Ishikawa (cell line): Measurements from ENCODE around the gene TNK2.

Experiments used
- CEBPB ChIP-seq: IDR thresholded peaks from 2 replicates; pipeline ENCODE4 v1.6.1; 2012
- CREB1 ChIP-seq: IDR thresholded peaks from 2 replicates; pipeline ENCODE4 v1.6.1; 2012; ENCODE audit warnings: low read depth
- EGR1 ChIP-seq: IDR thresholded peaks from 2 replicates; pipeline ENCODE4 v1.6.1; 2012
- EP300 ChIP-seq: IDR thresholded peaks from 2 replicates; pipeline ENCODE4 v1.6.1; 2012; ENCODE audit warnings: borderline replicate concordance
- FOXM1 ChIP-seq: IDR thresholded peaks from 2 replicates; pipeline ENCODE4 v1.6.1; 2012; ENCODE audit warnings: low read depth, borderline replicate concordance
- NFIC ChIP-seq: IDR thresholded peaks from 2 replicates; pipeline ENCODE4 v1.6.1; 2012
- RAD21 ChIP-seq: IDR thresholded peaks from 2 replicates; pipeline ENCODE4 v1.6.1; 2012; ENCODE audit warnings: low read depth
- REST ChIP-seq: IDR thresholded peaks from 2 replicates; pipeline ENCODE4 v1.6.1; 2012; ENCODE audit warnings: low read depth, mild to moderate bottlenecking
- TAF1 ChIP-seq: IDR thresholded peaks from 2 replicates; pipeline ENCODE4 v1.6.1; 2012; ENCODE audit warnings: low read depth, mild to moderate bottlenecking
- TCF12 ChIP-seq: IDR thresholded peaks from 2 replicates; pipeline ENCODE4 v1.6.1; 2012; ENCODE audit warnings: low read depth
- TEAD4 ChIP-seq: IDR thresholded peaks from 2 replicates; pipeline ENCODE4 v1.6.1; 2012
- YY1 ChIP-seq: IDR thresholded peaks from 2 replicates; pipeline ENCODE4 v1.6.1; 2012; ENCODE audit warnings: low read depth
- ZBTB7A ChIP-seq: IDR thresholded peaks from 2 replicates; pipeline ENCODE4 v1.6.1; 2012; ENCODE audit warnings: low read depth
- TF ChIP-seq, protein P1 (sequence below): IDR thresholded peaks from 2 replicates; pipeline ENCODE4 v1.6.1; 2012
- TF ChIP-seq, protein P2 (sequence below): IDR thresholded peaks from 2 replicates; pipeline ENCODE4 v1.6.1; 2012

The TNK2 gene

DNA sequence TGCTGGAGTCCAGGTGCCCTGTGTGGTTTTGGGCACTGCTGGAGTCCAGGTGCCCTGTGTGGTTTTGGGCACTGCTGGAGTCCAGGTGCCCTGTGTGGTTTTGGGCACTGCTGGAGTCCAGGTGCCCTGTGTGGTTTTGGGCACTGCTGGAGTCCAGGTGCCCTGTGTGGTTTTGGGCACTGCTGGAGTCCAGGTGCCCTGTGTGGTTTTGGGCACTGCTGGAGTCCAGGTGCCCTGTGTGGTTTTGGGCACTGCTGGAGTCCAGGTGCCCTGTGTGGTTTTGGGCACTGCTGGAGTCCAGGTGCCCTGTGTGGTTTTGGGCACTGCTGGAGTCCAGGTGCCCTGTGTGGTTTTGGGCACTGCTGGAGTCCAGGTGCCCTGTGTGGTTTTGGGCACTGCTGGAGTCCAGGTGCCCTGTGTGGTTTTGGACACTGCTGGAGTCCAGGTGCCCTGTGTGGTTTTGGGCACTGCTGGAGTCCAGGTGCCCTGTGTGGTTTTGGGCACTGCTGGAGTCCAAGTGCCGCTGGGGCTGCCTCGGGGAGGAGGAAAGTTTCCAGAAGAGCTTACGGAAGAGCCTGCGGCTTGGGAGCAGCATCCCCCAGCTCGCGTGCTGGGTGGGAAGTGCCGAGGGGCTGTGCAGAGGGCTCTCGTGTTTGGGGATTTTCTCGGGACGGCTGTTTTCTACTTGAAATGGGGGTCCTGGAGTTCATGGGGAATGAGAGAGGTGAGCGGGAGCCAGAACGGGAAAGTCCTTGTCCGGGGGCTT lies 83.7 kb downstream of the TNK2 start:
- TF ChIP-seq TCF12, result peak; percentile 91
- TF ChIP-seq EP300, result peak; percentile 7; the same call in 1 of the 2 replicates
- TF ChIP-seq ZBTB7A, result 0 out of 2 replicates have a peak, but pooled peaks have one; percentile 19

DNA sequence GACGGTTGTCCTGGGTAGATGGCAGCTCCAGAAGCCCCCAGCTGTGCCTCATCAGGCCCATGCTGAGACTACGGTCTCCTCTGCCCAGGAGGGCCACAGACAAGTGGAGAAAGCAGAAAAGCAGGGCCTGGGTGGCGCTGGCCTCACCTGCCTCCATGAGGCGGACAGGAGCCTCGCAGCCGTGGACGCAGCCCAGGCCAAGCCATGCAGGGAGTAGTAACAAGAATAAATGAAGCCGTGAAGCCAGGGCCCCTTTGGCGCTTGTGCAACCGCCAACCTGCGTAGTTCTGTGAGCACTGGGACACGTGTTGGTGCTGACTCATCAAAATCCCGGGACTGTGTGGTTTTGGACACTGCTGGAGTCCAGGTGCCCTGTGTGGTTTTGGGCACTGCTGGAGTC lies 84.4 kb downstream of the TNK2 start:
- TF ChIP-seq TCF12 (no peak; the same call in 1 of the 2 replicates), EGR1 (no peak), RAD21 (peak; percentile 12; the same call in 1 of the 2 replicates), REST (no peak), CEBPB (peak; percentile 77; the same call in 1 of the 2 replicates), TEAD4 (no peak), EP300 (no peak), YY1 (no peak), TAF1 (no peak), ZBTB7A (no peak; the same call in 1 of the 2 replicates)
- TF ChIP-seq, protein P1, sequence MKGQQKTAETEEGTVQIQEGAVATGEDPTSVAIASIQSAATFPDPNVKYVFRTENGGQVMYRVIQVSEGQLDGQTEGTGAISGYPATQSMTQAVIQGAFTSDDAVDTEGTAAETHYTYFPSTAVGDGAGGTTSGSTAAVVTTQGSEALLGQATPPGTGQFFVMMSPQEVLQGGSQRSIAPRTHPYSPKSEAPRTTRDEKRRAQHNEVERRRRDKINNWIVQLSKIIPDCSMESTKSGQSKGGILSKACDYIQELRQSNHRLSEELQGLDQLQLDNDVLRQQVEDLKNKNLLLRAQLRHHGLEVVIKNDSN, result peak; percentile 62
- TF ChIP-seq, protein P2, sequence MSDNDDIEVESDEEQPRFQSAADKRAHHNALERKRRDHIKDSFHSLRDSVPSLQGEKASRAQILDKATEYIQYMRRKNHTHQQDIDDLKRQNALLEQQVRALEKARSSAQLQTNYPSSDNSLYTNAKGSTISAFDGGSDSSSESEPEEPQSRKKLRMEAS, result peak; percentile 73

- no peak for TF ChIP-seq TCF12
- TF ChIP-seq, protein P1, result peak; percentile 90
- no peak for TF ChIP-seq YY1
- TF ChIP-seq NFIC, result peak; percentile 54
- no peak for TF ChIP-seq RAD21
- TF ChIP-seq, protein P2, result no peak
- TF ChIP-seq TEAD4, result no peak
- peak; percentile 22; the same call in 1 of the 2 replicates for TF ChIP-seq ZBTB7A
- TF ChIP-seq FOXM1, result no peak
Observed at GRCh38 chr3:195823280-195823679, 85.1 kb downstream of the TNK2 start.

GRCh38 chr3:195822131-195822696 lies 86.1 kb downstream of the TNK2 start:
- TF ChIP-seq CEBPB (no peak), FOXM1 (no peak), REST (no peak), TAF1 (no peak), EGR1 (no peak), EP300 (no peak), CREB1 (no peak), ZBTB7A (no peak), NFIC (no peak), TCF12 (no peak), TEAD4 (no peak), RAD21 (no peak), YY1 (no peak)
- TF ChIP-seq, protein P2, result no peak
- TF ChIP-seq, protein P1, result no peak

DNA sequence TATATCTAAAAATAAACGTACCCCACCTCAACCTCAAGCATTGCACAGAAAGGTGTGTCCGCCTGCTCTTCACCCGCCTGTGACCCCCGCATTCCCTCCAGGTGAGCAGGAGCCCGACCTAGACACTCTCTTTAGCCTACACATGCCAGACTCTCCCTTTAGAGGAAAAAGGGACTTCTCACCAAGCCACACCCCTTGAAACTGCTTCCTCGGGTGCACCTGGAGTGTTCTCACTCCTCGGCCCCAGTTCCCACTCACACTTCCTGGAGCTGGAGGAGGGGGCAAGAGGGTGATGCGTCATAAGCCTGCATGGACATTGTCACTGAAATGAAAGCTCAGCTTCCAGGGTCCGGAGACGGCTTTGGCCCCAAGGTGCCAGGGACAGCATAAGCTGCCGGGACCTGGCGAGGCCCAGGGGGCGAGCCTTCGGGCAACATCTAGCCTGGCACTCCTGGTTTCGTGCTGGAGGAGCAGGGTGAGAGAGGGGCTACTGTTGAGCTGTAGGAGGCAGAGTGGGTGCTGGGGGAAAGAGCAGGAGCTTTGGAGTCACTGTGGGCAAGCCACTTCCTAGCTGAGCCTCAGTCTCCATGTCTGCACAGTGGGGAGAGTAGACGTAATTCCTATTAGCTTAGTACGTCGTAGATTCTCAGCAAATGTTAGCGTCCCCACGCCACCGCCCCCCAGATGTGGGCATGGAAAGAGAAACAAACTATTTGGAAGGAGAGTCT lies 86.8 kb downstream of the TNK2 start:
- no peak for TF ChIP-seq CEBPB
- no peak for TF ChIP-seq NFIC
- TF ChIP-seq FOXM1, result no peak
- TF ChIP-seq TCF12, result no peak
- no peak for TF ChIP-seq EP300
- no peak for TF ChIP-seq ZBTB7A
- TF ChIP-seq, protein P2, result no peak
- no peak for TF ChIP-seq REST
- TF ChIP-seq TEAD4, result no peak
- TF ChIP-seq CREB1, result no peak
- TF ChIP-seq RAD21, result no peak
- TF ChIP-seq EGR1, result no peak
- TF ChIP-seq YY1, result no peak
- TF ChIP-seq, protein P1, result no peak
- TF ChIP-seq TAF1, result no peak
